Measurements from ENCODE around the gene ZC3H8.

- no peak for TF ChIP-seq GATA3 (IDR thresholded peaks at IDR 0.05; ENCODE audit: low read depth, low read length)
- TF ChIP-seq GATA2 (IDR thresholded peaks at IDR 0.05; ENCODE audit: low read depth, low read length) = no peak
Observed at GRCh38 chr2:112162341-112162740, 92.5 kb downstream of the ZC3H8 start.

Measured in SH-SY5Y (cell line).